ENCODE results near the gene GORAB.

The GORAB gene

DNA sequence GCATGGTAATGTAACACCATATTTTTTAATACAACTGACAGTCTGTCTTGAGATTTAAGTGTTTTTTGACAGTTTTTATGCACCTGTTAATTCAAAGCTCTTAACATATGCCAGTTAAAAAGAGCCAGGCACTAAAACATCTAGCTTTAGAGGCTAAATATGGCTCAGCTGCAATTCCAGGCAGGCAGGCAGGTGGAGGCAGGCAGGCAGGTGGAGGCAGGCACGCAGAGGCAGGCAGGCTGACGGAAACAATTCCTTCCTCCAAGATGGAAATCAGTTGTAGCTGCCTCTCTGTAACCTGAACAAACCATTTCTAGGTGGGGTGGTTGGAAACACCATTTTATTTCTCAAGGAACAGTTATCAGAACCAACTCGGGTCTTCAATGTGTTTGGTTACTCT, 51.2 kb downstream of the GORAB start:
- no peak for DNase-seq (ENCODE audit: low read depth in 2 of 2)
- H3K4me3 ChIP-seq (replicated peaks in 1 of 2; ENCODE audit: low read depth in 2 of 2, low read length in 2 of 2), result no peak overlapping the region
- no peak for TF ChIP-seq CTCF (IDR thresholded peaks at IDR 0.05; ENCODE audit: low read depth, low read length)

DNA sequence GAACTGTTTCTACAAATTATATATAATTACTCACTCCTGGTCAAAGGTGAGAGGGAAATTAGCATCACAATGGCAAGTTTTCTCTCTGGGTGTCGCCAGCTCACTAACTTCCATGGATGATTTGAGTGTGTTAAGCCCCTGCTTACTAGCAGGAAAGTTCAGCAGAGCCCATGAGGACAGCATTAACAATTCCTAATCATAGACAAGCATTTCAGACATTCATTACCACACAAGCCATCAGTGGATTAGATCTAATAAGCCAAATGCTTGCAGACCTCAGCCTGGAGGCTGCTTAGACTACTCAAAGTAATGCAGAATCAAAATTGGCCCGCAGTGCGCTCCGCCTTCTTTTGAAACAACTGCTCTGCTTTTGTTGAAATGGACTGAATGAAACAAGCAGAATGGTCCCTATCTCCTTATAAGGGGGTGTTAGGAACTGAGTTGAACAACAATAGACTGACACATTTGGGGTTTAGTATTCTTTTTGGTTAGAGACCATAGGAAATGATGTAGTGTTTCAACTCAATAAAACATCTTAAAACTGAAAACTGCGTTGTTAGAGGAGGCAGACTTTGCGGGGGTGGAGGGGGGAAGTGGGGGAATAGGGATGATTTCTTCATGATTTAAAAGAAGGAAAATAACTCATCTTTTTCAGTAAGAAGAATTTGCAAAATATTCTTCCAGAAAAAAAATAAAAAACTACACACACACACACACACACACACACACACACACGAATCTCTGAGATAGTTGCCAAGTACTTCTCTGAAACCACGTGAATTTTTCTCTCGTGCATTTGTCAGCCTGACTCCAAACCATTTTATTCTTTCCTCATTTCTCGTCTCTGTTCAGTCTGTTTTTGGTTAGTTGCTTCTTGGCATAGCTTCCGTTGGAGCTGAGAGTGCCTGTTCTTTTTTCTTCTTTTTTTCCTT, 54.6 kb downstream of the GORAB start:
- DNase-seq (ENCODE audit: low read depth in 2 of 2), result peak; percentile 64 to 86
- no peak overlapping the region for H3K4me3 ChIP-seq (replicated peaks in 1 of 2; ENCODE audit: low read depth in 2 of 2, low read length in 2 of 2)

GRCh38 chr1:170587253-170587593, 55.3 kb downstream of the GORAB start:
- DNase-seq (ENCODE audit: low read depth in 2 of 2), result no peak
- TF ChIP-seq CTCF (IDR thresholded peaks at IDR 0.05; ENCODE audit: low read depth, low read length), result no peak
- no peak overlapping the region for H3K4me3 ChIP-seq (replicated peaks in 1 of 2; ENCODE audit: low read depth in 2 of 2, low read length in 2 of 2)

More for the DNA sequence above, 54.6 kb downstream of the GORAB start:
- TF ChIP-seq CTCF (IDR thresholded peaks at IDR 0.05; ENCODE audit: low read depth, low read length), result no peak

DNA sequence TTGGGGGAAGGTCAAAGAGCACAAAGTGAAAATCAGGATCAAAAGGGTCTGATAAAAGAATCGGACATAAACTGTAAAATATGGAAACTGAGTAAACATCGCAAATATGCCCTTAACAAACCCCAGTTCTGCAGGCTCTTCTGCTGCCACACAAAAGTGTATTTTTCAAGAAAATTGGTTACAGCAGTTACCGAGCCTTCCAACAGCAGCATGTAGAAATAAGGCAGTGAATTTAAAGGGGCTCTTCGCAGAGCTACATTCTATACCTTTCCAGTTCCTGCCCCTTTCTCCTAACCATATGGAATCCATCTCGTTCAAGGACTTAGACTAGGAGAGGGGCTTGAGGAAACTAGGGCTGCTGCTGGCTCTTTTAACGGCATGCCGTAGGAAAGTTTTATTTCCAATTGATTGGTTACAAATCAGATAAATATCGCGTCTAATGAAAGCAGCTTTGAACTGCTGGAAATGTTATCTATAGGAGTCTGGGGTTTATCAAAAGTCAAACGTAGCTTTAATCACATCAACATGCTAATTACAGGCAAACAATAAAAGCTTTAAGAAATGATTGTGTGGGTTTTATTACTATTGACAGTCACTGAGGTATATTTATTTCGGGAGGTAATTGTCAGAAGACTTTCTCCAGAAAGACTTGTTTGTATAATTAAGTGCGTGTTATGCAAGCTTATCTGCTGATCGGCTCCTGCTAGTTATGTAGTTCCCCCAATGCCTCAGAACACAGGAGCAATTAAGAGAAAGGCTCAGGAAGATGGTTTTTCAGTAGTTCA, 59.1 kb downstream of the GORAB start:
- DNase-seq (ENCODE audit: low read depth in 2 of 2), result no peak
- H3K4me3 ChIP-seq (replicated peaks in 1 of 2; ENCODE audit: low read depth in 2 of 2, low read length in 2 of 2), result no peak overlapping the region
- TF ChIP-seq CTCF (IDR thresholded peaks at IDR 0.05; ENCODE audit: low read depth, low read length), result no peak

DNA sequence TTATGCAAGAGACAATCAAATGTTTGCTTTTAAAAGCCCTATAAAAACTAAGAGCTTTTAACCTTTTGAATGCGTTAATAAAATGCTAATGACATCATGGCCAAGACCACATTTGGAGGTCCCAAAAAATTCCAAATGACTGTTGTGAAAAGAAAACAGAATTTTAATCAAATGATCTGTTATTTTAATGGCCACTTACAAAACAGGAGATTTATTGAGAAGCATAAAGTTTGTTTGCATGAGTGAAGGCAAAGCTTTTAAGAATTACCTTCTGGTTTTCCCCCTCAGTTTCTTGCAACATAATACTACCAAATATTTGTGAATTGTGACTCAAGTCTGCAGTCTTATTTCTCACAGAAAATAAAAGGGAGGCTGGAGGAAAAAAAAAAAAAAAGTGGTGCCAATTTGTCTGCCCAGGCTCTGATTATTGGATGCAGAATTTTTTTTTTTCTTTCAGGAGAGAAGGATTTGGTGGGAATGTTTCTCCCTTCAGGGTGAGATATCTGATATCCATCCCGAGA, 60.7 kb downstream of the GORAB start:
- no peak for DNase-seq (ENCODE audit: low read depth in 2 of 2)
- no peak for TF ChIP-seq CTCF (IDR thresholded peaks at IDR 0.05; ENCODE audit: low read depth, low read length)
- no peak overlapping the region for H3K4me3 ChIP-seq (replicated peaks in 1 of 2; ENCODE audit: low read depth in 2 of 2, low read length in 2 of 2)

DNA sequence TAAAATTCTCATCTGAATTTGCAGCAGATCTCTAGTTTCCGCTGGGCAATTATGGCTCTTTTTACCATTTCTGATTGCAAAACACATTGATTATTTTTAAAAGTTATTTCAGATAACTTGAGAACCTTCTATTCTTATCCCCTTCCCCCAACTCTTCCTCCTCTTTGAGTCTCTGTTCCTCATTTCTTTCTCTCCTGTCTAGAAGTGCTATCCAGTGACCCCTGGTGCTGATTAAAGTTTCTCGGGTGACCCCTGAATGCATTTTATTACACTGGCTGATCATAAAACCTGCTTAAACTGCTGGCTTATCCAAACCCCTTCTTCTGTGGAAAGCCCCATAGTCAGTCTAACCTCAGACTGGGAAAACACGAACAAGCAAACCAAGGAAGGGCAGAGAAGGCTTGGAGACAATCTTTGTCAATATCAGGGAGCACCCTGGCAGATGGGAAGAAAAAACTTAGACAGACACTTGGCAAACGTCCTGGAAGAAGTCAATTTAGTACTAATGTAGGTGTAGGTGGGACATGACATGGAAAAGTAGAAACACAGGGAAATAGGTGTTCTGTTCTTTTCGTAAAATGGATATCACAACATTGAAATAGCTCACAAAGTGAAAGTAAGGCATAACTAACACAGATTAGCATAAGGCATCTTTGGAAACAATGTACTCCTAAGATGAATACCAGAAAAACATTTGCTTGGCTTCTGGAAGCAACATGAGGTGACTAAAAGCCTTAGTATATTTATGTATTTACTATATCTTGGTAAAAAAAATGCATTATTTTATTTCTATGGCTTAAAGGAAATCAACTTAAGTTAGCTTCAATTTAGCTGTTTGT, 61.4 kb downstream of the GORAB start:
- no peak for DNase-seq (ENCODE audit: low read depth in 2 of 2)
- TF ChIP-seq CTCF (IDR thresholded peaks at IDR 0.05; ENCODE audit: low read depth, low read length), result no peak
- H3K4me3 ChIP-seq (replicated peaks in 1 of 2; ENCODE audit: low read depth in 2 of 2, low read length in 2 of 2), result no peak overlapping the region

All from cardiac fibroblast (primary cell).